GM18517 (cell line): ENCODE measurements around the gene NBL1.

Experiments
- ATAC-seq: cut with Tn5 transposase; IDR thresholded peaks from one replicate; pipeline ENCODE4 v1.9.1; 2021; ENCODE audit warnings: mild to moderate bottlenecking, moderate library complexity; ENCODE audit not compliant: unreplicated experiment

NBL1 gene, protein sequence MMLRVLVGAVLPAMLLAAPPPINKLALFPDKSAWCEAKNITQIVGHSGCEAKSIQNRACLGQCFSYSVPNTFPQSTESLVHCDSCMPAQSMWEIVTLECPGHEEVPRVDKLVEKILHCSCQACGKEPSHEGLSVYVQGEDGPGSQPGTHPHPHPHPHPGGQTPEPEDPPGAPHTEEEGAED

DNA sequence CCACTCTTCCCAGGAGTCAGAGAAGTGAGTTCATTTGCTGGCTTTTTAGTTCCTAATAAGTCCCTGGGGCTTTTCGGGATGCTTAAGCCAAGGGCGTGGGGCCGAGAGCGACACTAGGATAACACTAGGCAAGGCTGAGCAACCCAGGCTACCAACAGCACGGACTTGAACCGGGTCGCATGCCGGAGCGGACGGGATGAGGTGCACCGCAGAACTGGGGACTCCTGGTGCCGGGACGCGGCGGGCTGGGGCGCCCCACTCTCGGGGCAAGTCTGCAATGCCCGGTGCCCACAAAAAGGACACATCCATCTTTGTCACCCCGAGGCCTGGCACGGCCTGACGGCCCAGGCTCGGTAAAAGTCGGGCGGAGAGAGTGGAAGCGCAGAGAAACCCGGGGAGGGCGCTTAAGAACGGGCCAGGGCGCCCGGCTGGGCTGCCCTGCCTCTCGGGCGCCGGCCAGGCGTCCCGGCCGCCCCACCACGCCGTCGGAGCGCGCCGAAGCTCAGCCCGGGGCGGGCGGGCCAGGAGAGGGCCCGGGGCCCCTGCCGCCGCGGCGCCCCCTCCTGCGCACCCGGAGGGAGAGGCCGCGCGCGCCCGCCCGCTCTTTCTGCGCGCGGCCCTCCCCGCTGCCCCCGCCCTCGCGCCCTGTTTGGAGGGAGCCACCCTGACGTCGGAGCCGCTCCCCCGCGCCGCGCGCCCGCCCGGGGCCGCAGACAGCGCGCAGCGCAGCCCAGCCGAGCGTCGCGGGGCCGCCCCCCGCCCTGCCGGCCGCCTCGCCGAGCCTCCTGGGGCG, at the start of gene NBL1:
Gene NBL1, plus strand, starts transcription at position 710 of the 793 bp plus-strand sequence. CDS start 10,720 bp downstream, outside the sequence.
- ATAC-seq, result no peak

GRCh38 chr1:19596065-19596713, 47.9 kb upstream of the NBL1 start:
- no peak for ATAC-seq

DNA sequence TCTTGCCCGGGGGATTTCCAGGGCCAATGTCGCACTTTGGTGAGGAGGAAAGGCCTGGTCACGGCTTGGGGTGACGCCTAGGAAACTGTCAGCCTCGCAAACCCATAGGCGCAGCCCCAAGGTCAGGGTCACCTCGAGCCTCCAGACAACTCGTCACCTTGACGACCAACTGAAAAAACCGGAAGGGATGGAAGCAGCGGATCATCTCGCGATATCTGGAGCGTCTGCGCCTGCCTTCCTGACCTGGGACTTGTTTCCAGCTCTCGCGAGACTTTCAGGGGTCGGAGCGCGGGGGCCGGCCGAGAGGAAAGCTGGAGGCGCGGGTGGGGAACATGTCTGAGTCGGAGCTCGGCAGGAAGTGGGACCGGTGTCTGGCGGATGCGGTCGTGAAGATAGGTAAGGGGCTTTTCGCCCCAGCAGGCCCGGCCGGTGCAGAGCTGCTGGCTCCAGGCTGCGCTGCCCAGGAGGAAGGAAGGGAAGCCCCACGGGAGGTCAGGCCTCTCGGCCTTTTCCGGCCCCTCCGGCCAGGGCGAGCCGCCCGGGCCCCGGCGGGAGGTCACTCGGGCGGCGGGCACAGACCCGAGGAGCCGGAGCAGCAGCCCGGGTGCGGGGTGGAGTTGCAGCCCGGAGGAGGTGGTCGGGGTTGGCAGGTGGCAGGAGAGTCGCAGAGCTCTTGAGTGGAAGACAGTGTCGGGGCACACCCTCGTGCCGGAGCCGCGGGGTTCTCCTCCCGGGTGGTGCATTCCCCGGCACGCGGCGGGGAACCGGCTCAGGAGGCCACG, 47.2 kb upstream of the NBL1 start:
- ATAC-seq, result peak; percentile 90

- peak; percentile 1 for ATAC-seq
These were observed 46.4 kb upstream of the NBL1 start for GRCh38 chr1:19597496-19598309.

DNA sequence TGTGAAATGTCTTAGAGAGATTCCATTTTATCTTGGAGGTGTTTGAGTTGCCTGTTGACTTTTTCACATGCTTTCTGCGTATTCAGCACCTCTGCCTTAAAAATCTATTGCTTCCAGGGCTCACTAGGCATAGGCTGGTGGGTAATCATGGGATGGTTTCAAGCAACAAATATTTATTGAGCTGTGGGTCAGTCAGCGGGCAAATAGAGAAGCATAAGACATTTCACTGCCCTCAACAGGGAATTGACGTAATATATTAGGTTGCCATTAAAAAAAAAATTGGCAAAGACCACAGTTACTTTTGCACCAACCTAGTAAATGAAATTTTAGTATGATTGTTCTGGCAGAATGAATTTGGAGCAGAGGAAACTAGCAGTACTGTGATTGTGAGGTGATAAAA, 44.3 kb upstream of the NBL1 start:
- no peak for ATAC-seq

DNA sequence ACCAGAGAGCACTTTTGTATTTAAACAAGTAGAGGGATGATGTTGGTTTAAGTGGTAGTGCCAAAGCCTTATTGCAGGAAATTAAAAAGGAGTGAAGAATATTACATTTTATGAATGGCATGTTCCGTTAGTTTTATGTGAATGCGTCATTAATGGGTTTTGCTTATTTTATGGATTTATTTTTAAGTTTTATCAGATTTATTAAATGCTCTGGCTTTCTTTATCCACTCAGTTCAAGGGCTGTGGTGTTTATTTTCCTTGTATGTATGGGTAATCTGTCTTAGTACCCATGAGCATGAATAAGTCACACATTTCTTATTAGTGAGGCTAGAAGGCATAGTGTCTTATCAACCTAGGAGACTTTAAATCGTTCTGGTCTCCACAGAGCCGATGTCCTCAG, 41.6 kb upstream of the NBL1 start:
- ATAC-seq, result no peak

DNA sequence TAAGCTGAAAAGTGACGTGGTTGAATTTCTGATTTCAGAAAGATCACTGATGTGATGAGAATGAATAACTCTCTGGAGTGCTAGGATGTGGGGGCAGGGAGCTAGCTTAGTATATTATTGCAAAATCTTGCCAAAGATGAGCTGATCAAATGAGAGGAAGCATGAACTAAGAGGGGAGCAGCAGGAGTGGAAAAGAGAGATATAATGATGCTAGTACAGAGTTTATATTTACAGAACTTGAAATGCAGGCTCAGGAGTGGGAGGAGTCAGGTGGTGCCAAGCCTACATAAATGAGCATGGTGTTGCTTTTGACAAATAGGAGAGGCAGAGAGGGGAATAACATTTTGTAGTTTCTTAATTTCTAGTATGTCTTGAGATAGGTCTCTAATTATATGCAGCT, 38.1 kb upstream of the NBL1 start:
- no peak for ATAC-seq

DNA sequence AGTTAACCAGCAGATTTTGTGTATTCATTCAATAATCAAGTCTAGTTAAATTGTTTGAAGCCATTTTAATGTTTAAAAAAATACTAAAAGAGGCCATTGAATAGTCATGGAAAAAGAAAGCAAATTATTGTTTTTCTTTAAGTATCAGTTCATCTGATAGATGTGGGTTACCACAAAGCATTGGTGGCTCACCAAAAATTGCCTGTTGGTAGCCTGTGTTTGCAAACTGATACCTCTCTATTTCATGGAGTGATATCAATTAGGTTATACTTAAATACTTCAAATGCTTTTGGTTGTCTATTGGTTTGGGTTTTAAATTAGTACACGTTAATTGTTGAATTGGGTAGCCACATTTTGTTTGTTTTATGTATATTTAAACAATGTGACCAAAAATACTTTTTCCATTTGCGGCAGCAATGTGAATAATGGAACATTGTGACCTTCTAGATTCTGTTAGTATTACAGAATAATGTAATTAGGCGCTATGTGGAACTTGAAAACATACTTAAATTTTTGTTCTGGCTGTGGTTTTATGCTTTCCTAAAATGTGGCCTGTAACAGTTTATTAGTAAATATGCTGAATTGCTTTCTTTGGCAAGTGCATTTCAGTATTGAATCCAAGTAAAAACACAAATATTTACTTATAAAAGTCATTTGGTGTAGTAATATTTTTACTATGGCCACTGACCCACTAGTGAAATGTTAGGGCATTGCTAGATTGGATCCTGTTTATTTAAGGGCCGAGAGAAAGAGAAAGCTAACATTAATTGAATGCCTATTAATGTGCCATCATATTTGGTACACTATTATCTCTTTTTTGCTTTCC, 37.1 kb upstream of the NBL1 start:
- no peak for ATAC-seq

- ATAC-seq, result no peak
These were observed 35.9 kb upstream of the NBL1 start for GRCh38 chr1:19608232-19608631.

GRCh38 chr1:19610282-19610981, 33.7 kb upstream of the NBL1 start:
- no peak for ATAC-seq

DNA sequence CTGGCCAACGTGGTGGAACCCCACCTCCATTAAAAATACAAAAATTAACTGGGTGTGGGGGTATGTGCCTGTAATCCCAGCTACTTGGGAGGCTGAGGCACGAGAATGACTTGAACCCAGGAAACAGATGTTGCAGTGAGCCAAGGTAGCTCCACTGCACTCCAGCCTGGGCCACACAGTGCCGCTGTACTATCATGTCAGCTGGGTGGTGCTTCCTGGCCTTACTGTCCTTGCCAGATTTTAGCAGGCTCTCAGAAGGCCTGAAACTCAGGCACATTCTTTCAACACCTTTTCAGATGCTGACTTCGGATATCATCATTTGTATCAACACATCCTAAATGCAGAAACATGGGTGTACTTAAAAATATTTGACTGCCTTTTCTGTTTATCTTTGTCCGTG, 31.6 kb upstream of the NBL1 start:
- no peak for ATAC-seq

DNA sequence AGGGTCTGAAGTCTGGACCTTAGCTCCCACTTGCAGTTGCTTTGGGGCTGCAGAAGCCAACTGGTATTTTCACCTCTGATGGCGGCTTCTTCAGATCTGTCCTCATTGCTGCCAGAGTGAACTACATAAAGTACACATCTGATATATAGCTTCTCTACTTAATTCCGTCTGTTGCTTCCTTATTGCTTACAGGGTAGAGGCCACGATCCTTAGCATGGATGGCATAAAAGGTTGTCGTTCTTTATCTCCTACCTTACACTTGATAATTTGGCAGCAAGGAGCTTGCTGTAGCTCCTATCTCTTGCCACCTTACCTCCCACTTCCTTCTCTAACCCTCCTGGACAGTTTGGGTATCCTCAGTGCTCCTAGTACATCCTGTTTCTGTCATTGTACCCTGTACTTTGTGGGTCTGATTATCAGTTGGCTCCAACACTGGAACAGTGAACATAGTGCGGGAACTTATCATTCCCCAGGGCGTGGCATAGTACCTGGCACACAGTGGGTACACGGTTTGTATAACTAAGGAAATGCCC, 30.9 kb upstream of the NBL1 start:
- no peak for ATAC-seq

- ATAC-seq, result no peak
These were observed 28.7 kb upstream of the NBL1 start for GRCh38 chr1:19615438-19615837.

GRCh38 chr1:19616489-19616888, 27.6 kb upstream of the NBL1 start:
- no peak for ATAC-seq

DNA sequence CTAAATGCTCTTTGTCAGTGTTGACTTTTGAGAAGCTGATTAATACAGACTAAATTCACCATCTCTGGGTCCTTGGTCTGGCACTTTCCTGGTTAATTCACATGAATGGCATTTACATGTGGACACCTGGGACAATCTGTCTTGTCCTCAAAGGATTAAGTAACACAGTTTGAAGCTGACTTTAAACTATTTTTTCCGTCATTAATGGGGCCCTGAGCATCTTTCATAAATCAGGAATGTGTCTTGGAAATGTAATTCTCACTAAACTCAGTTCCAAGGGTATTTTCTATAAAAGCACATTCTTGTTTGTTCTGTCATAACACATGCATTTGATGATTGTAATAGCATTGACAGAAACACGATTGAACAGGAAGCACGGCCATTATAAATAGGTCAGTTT, 26.7 kb upstream of the NBL1 start:
- ATAC-seq, result no peak

GRCh38 chr1:19618428-19618827, 25.7 kb upstream of the NBL1 start:
- ATAC-seq, result no peak

DNA sequence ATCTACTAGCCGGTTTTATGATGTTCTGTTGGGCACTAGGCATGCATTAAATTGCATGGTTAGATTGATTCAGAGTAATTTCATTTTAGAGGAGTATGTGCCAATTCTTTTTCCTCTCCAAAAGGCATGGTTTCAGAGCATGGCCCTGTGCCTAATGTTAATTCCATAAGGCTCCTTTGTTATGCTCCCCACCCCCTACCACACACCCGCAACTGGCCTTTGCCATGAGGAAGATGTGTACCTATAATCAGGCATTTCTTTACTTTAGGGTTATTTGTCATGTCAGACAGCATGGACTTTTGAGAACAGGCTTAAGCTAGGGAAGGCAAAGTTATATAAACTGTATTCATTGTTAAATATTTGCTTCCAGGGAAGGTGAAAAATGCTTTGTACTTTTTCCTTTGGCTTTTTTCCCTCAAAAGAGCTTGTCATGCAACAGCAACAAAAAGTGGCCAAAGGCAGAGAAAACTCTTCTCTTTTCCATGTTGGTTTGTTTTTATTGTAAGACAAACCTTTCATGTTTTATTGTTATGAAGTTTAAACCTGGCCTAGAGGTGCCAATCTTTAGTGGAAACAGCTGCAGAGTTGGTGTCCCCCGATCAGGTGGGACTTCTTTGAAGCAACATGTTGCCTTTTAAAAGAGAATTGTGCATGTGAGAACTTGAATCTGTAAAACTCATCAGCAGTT, 24.3 kb upstream of the NBL1 start:
- ATAC-seq, result no peak

GRCh38 chr1:19620786-19621185, 23.3 kb upstream of the NBL1 start:
- ATAC-seq, result no peak
